ENCODE measurements around the gene VASP.

Gene VASP

DNA sequence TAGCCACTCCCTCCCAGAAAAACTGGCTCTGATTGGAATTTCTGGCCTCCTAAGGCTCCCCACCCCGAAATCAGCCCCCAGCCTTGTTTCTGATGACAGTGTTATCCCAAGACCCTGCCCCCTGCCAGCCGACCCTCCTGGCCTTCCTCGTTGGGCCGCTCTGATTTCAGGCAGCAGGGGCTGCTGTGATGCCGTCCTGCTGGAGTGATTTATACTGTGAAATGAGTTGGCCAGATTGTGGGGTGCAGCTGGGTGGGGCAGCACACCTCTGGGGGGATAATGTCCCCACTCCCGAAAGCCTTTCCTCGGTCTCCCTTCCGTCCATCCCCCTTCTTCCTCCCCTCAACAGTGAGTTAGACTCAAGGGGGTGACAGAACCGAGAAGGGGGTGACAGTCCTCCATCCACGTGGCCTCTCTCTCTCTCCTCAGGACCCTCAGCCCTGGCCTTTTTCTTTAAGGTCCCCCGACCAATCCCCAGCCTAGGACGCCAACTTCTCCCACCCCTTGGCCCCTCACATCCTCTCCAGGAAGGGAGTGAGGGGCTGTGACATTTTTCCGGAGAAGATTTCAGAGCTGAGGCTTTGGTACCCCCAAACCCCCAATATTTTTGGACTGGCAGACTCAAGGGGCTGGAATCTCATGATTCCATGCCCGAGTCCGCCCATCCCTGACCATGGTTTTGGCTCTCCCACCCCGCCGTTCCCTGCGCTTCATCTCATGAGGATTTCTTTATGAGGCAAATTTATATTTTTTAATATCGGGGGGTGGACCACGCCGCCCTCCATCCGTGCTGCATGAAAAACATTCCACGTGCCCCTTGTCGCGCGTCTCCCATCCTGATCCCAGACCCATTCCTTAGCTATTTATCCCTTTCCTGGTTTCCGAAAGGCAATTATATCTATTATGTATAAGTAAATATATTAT is 33.3 kb upstream of the VASP start:
- no peaks in the 10 kb centered on the region for H3K36me3 ChIP-seq (ENCODE audit: control insufficient read depth, insufficient read depth, low read length)
- WGBS, 2 experiments, result 80 to 81% methylated on average over 26 of the region's 27 CpGs

DNA sequence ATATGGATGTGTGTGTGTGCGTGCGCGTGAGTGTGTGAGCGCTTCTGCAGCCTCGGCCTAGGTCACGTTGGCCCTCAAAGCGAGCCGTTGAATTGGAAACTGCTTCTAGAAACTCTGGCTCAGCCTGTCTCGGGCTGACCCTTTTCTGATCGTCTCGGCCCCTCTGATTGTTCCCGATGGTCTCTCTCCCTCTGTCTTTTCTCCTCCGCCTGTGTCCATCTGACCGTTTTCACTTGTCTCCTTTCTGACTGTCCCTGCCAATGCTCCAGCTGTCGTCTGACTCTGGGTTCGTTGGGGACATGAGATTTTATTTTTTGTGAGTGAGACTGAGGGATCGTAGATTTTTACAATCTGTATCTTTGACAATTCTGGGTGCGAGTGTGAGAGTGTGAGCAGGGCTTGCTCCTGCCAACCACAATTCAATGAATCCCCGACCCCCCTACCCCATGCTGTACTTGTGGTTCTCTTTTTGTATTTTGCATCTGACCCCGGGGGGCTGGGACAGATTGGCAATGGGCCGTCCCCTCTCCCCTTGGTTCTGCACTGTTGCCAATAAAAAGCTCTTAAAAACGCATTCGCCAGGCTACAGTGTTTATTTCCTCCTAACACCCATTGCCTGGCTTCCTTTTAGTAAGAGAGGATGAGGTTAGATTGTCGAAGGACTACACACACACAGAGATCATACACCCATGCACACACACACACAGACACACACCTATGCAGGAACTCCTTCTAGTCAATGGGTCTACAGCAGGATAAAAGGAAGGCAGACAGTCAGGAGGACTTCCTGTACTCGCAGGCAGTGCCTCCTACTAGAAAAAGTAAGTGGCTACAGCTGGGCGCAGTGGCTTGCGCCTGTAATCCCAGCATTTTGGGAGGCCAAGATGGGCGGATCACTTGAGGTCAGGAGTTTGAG is 32.4 kb upstream of the VASP start:
- peaks cover 4% of the 10 kb centered on the region for H3K4me1 ChIP-seq (ENCODE audit: control insufficient read depth, insufficient read depth, low read length)
- WGBS, 2 experiments, result 87 to 88% methylated on average over 28 of the region's 28 CpGs
- H3K36me3 ChIP-seq (ENCODE audit: control insufficient read depth, insufficient read depth, low read length), result no peaks in the 10 kb centered on the region
- H3K27ac ChIP-seq (ENCODE audit: insufficient read depth, low read depth, low read length, poor library complexity, severe bottlenecking), result no peak overlapping the region
- H3K9me3 ChIP-seq (ENCODE audit: control insufficient read depth, low read length), result no peaks in the 10 kb centered on the region
- no peak overlapping the region for H3K4me3 ChIP-seq (ENCODE audit: insufficient read depth, low read depth, low read length)
- H3K27me3 ChIP-seq (ENCODE audit: control insufficient read depth, insufficient read depth, low read length, poor library complexity, severe bottlenecking), result peaks cover 64% of the 10 kb centered on the region

More for the DNA sequence above, 33.3 kb upstream of the VASP start:
- Histone ChIP-seq H3K9me3 (ENCODE audit: control insufficient read depth, low read length) (no peaks in the 10 kb centered on the region), H3K27me3 (ENCODE audit: control insufficient read depth, insufficient read depth, low read length, poor library complexity, severe bottlenecking) (peaks cover 64% of the 10 kb centered on the region), H3K4me1 (ENCODE audit: control insufficient read depth, insufficient read depth, low read length) (peaks cover 4% of the 10 kb centered on the region), H3K27ac (ENCODE audit: insufficient read depth, low read depth, low read length, poor library complexity, severe bottlenecking) (no peak overlapping the region), H3K4me3 (ENCODE audit: insufficient read depth, low read depth, low read length) (no peak overlapping the region)

GRCh38 chr19:45475537-45476291 is 31.6 kb upstream of the VASP start:
- H3K9me3 ChIP-seq (ENCODE audit: control insufficient read depth, low read length), result no peaks in the 10 kb centered on the region
- no peaks in the 10 kb centered on the region for H3K36me3 ChIP-seq (ENCODE audit: control insufficient read depth, insufficient read depth, low read length)
- H3K27me3 ChIP-seq (ENCODE audit: control insufficient read depth, insufficient read depth, low read length, poor library complexity, severe bottlenecking), result peaks cover 56% of the 10 kb centered on the region
- WGBS, 2 experiments, result 83 to 96% methylated on average over 6 of the region's 6 CpGs
- H3K4me3 ChIP-seq (ENCODE audit: insufficient read depth, low read depth, low read length), result no peak overlapping the region
- no peak overlapping the region for H3K27ac ChIP-seq (ENCODE audit: insufficient read depth, low read depth, low read length, poor library complexity, severe bottlenecking)
- H3K4me1 ChIP-seq (ENCODE audit: control insufficient read depth, insufficient read depth, low read length), result peaks cover 4% of the 10 kb centered on the region

DNA sequence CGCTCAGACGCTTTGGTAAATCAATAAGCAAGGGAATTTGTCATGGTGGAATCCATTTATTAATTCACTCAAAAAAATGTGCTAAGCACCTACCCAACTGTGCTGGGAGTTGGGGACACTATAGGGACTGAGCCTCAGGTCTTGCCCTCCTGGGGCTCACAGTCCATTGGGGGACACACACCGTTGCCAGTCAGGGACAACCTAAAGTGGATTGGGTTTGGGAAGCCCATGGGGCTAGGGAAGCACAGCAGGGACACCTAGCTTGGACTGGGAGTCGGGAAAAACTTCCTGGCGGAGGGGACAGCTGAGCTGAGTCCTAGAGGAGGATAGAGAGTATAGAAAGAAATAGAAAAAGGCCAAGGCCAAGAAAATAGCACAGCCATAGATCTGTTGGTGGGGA is 31.0 kb upstream of the VASP start:
- peaks cover 50% of the 10 kb centered on the region for H3K27me3 ChIP-seq (ENCODE audit: control insufficient read depth, insufficient read depth, low read length, poor library complexity, severe bottlenecking)
- 71 to 77% methylated on average over 5 of the region's 5 CpGs for WGBS, 2 experiments
- no peak overlapping the region for H3K27ac ChIP-seq (ENCODE audit: insufficient read depth, low read depth, low read length, poor library complexity, severe bottlenecking)
- peaks cover 4% of the 10 kb centered on the region for H3K4me1 ChIP-seq (ENCODE audit: control insufficient read depth, insufficient read depth, low read length)
- no peaks in the 10 kb centered on the region for H3K9me3 ChIP-seq (ENCODE audit: control insufficient read depth, low read length)
- H3K36me3 ChIP-seq (ENCODE audit: control insufficient read depth, insufficient read depth, low read length), result no peaks in the 10 kb centered on the region
- no peak overlapping the region for H3K4me3 ChIP-seq (ENCODE audit: insufficient read depth, low read depth, low read length)

DNA sequence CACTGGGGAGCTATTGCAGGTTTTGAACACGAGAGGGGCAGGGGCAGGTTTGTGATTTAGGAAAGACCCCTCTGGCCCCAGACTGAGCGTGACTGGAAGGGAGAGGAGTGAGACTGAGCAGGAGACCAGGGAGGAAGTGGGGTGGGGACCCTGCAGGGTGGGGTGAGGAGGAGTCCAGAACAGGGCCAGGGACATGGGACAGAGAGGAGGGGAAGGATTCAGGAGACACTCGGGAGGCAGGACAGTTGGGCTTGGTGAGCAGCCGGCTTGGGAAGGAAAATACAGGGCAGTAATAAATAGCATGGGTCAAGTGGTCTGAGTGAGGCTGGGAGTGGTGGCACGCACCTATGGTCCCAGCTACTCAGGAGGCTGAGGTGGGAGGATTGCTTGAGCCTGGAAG is 30.1 kb upstream of the VASP start:
- H3K36me3 ChIP-seq (ENCODE audit: control insufficient read depth, insufficient read depth, low read length), result no peaks in the 10 kb centered on the region
- H3K27me3 ChIP-seq (ENCODE audit: control insufficient read depth, insufficient read depth, low read length, poor library complexity, severe bottlenecking), result peaks cover 41% of the 10 kb centered on the region
- 83 to 86% methylated on average over 5 of the region's 5 CpGs for WGBS, 2 experiments
- peaks cover 4% of the 10 kb centered on the region for H3K4me1 ChIP-seq (ENCODE audit: control insufficient read depth, insufficient read depth, low read length)
- no peak overlapping the region for H3K27ac ChIP-seq (ENCODE audit: insufficient read depth, low read depth, low read length, poor library complexity, severe bottlenecking)
- no peak overlapping the region for H3K4me3 ChIP-seq (ENCODE audit: insufficient read depth, low read depth, low read length)
- no peaks in the 10 kb centered on the region for H3K9me3 ChIP-seq (ENCODE audit: control insufficient read depth, low read length)

DNA sequence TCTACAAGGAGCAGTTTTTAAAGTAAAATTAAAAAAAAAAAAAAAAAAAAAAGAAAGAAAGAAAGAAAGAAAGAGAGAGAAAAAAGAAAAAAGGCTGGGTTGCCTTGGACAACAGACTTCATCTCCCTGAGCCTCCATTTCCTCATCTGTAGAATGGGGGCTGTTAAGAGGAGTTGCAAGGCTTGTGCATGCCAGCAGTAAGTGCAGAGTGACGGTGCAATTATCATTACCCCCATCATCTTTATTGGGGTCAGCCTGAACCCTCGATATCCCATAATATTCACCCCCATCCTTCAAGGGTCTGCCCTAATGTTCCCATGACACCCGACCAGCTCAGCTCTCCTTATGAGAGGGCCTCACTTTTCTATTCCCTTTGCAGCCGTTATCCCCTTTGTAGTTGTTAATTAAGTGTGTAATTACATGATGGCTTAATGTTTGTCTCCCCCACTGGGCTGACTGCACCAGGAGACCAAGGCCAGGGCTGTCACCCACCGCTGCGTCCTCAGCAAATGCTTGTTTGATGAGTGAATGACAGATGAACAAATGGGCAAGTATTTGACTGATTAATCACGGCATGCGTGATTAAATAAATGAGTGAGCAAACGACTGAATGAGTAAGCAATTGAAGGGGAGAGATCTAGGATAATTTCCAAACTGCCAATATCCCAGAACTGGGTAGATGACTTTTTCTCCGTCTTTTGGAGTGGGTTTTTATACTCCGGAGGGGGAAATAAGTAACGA is 29.4 kb upstream of the VASP start:
- peaks cover 4% of the 10 kb centered on the region for H3K4me1 ChIP-seq (ENCODE audit: control insufficient read depth, insufficient read depth, low read length)
- H3K4me3 ChIP-seq (ENCODE audit: insufficient read depth, low read depth, low read length), result peak overlapping the region; percentile 73
- H3K27me3 ChIP-seq (ENCODE audit: control insufficient read depth, insufficient read depth, low read length, poor library complexity, severe bottlenecking), result peaks cover 34% of the 10 kb centered on the region
- H3K9me3 ChIP-seq (ENCODE audit: control insufficient read depth, low read length), result no peaks in the 10 kb centered on the region
- H3K36me3 ChIP-seq (ENCODE audit: control insufficient read depth, insufficient read depth, low read length), result no peaks in the 10 kb centered on the region
- peak overlapping the region; percentile 99 for H3K27ac ChIP-seq (ENCODE audit: insufficient read depth, low read depth, low read length, poor library complexity, severe bottlenecking)
- 22 to 23% methylated on average over 12 of the region's 12 CpGs for WGBS, 2 experiments

DNA sequence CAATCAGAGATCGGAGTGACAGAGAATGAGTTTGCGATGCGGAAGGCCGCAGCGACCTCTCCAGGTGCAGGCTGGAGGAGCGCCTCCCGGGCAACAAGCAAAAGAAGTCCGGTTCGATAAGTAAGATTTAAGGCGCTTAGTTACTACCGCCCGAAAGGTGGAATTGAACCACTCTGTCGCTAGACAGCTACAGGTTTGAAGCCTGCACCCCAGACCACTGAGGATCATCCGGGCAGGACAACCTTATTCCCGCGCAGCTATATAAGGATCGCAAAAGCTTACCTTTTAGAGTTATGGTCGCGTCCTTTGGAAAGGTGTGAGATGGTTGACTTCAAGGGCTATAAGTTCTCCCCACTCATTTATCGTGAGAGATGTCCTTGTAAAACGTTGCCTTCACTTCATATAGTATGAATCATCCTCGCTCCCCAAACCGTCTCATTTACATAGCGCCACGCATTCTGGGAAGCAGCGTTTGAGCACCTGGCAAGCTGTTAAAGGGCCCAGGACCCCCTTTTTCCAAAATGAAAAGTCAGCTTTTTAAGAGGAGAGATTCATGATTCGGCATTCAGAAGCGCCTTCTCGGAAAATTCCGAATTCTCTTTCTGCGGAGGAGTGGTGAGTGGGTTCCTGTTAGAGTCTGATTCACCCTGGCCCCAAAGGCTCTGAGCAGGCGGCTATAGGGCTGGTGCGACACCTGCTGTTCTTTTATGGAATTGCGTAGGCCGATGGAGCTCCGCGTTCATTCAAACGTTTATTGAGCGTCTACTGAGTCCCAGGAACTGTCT is 28.6 kb upstream of the VASP start:
- WGBS, 2 experiments, result 1% methylated on average over 39 of the region's 39 CpGs
- Histone ChIP-seq H3K9me3 (ENCODE audit: control insufficient read depth, low read length) (no peaks in the 10 kb centered on the region), H3K4me3 (ENCODE audit: insufficient read depth, low read depth, low read length) (peak overlapping the region; percentile 73), H3K27ac (ENCODE audit: insufficient read depth, low read depth, low read length, poor library complexity, severe bottlenecking) (peak overlapping the region; percentile 99), H3K36me3 (ENCODE audit: control insufficient read depth, insufficient read depth, low read length) (no peaks in the 10 kb centered on the region), H3K4me1 (ENCODE audit: control insufficient read depth, insufficient read depth, low read length) (peaks cover 4% of the 10 kb centered on the region), H3K27me3 (ENCODE audit: control insufficient read depth, insufficient read depth, low read length, poor library complexity, severe bottlenecking) (peaks cover 27% of the 10 kb centered on the region)

- WGBS, 2 experiments, result 89 to 92% methylated on average over 5 of the region's 5 CpGs
- H3K4me3 ChIP-seq (ENCODE audit: insufficient read depth, low read depth, low read length), result no peak overlapping the region
- peaks cover under 1% of the 10 kb centered on the region for H3K4me1 ChIP-seq (ENCODE audit: control insufficient read depth, insufficient read depth, low read length)
- H3K27me3 ChIP-seq (ENCODE audit: control insufficient read depth, insufficient read depth, low read length, poor library complexity, severe bottlenecking), result no peaks in the 10 kb centered on the region
- no peaks in the 10 kb centered on the region for H3K36me3 ChIP-seq (ENCODE audit: control insufficient read depth, insufficient read depth, low read length)
- no peaks in the 10 kb centered on the region for H3K9me3 ChIP-seq (ENCODE audit: control insufficient read depth, low read length)
- H3K27ac ChIP-seq (ENCODE audit: insufficient read depth, low read depth, low read length, poor library complexity, severe bottlenecking), result no peak overlapping the region
Measured at GRCh38 chr19:45483033-45483432, 24.2 kb upstream of the VASP start.
